GM12875 (cell line): ENCODE measurements around the gene SSX2IP.
"Not testable (repeated sequence)": the region's sequence is repeated elsewhere in the genome, so short reads cannot be mapped to it uniquely, and the experiment has no call there.

ENCODE experiments used
- H3K4me3 ChIP-seq: one replicate; pipeline ENCODE4 v1.5.1; 2011; ENCODE audit warnings: low read depth, low read length, control low read depth
- CTCF ChIP-seq: IDR thresholded peaks from 2 replicates; pipeline ENCODE4 v1.5.1; 2011; ENCODE audit warnings: low read depth, mild to moderate bottlenecking, control low read depth, inconsistent platforms, low read length, moderate library complexity, borderline replicate concordance; ENCODE audit not compliant: insufficient read depth

The SSX2IP gene

GRCh38 chr1:84732520-84732919, 42.3 kb upstream of the SSX2IP start:
- TF ChIP-seq CTCF, result no peak
- no peak overlapping the region for H3K4me3 ChIP-seq

- H3K4me3 ChIP-seq, result no peak overlapping the region
- TF ChIP-seq CTCF, result no peak
Observed at GRCh38 chr1:84731519-84731918, 41.3 kb upstream of the SSX2IP start.

GRCh38 chr1:84727711-84728110, 37.5 kb upstream of the SSX2IP start:
- not testable (repeated sequence) for H3K4me3 ChIP-seq

- no peak for TF ChIP-seq CTCF
- H3K4me3 ChIP-seq, result no peak overlapping the region
Observed at GRCh38 chr1:84726593-84727499, 36.6 kb upstream of the SSX2IP start.

- no peak overlapping the region for H3K4me3 ChIP-seq
- peak; percentile 72 for TF ChIP-seq CTCF
Observed at GRCh38 chr1:84724128-84724860, 34.0 kb upstream of the SSX2IP start.

- TF ChIP-seq CTCF, result no peak
- no peak overlapping the region for H3K4me3 ChIP-seq
Observed at GRCh38 chr1:84722794-84723193, 32.5 kb upstream of the SSX2IP start.

- H3K4me3 ChIP-seq, result not testable (repeated sequence)
Observed at GRCh38 chr1:84721872-84722271, 31.6 kb upstream of the SSX2IP start.

- no peak for TF ChIP-seq CTCF
- no peak overlapping the region for H3K4me3 ChIP-seq
Observed at GRCh38 chr1:84721152-84721551, 30.9 kb upstream of the SSX2IP start.
